GM19438 (cell line): Measurements from ENCODE around the gene ZNG1C.
"Not testable (repeated sequence)": the region's sequence is repeated elsewhere in the genome, so short reads cannot be mapped to it uniquely, and the experiment has no call there.

Experiments
- ATAC-seq: cut with Tn5 transposase; IDR thresholded peaks from one replicate; pipeline ENCODE4 v1.9.1; 2021; ENCODE audit warnings: low read depth; ENCODE audit not compliant: unreplicated experiment

Gene ZNG1C

GRCh38 chr9:68342265-68343025, 100.7 kb downstream of the ZNG1C start:
- ATAC-seq: peak; percentile 86

- not testable (repeated sequence) for ATAC-seq
Observed at GRCh38 chr9:68343242-68343641, 101.5 kb downstream of the ZNG1C start.

- ATAC-seq: not testable (repeated sequence)
Observed at GRCh38 chr9:68343992-68344391, 102.2 kb downstream of the ZNG1C start.
